ENCODE data around the gene TIMP3. TPM values are rescaled to one million over a fixed set of nuclear protein-coding genes. Genes with fewer than 3 reads are reported as not detected.

The TIMP3 gene
- 1.0 to 1.7 TPM (median 1.3 TPM) in 5 replicates for total RNA-seq (2022; extraction: Qiagen RNA extraction)

GRCh38 chr22:32801537-32802236 lies at the start of gene TIMP3:
TIMP3 (plus strand) TSS chr22:32801705; CDS start chr22:32802002, 297 bp downstream.

Data from A549 treated with dexamethasone at 1 μM for 4 hours (cell line).